C4-2B (cell line): Measurements from ENCODE around the gene STRA6.

Experiments
- CTCF ChIP-seq: fragments of 450-650 bp; conservative IDR thresholded peaks from 2 replicates; pipeline ENCODE4 v1.5.1; 2017; ENCODE audit warnings: mild to moderate bottlenecking
- ZFX ChIP-seq: fragments of 450-650 bp; IDR thresholded peaks from 2 replicates; pipeline ENCODE4 v1.6.1; 2017

GRCh38 chr15:74155766-74156417, 46.7 kb downstream of the STRA6 start:
- TF ChIP-seq CTCF (no peak), ZFX (no peak)
